ENCODE measurements around the gene PTPA. TPM values are rescaled to one million over a fixed set of nuclear protein-coding genes. Genes with fewer than 3 reads are reported as not detected.
A peak's percentile ranks its signal among the peaks of the same experiment; 100 is the strongest.

Gene PTPA
- total and polyA plus RNA-seq, 9 of the 15 experiments (the other 6 are each of a cell fraction or from before 2014, with no cell fraction given) = 1.7 to 121 (median 72.6) TPM

- TF ChIP-seq NONO (IDR thresholded peaks at IDR 0.05; ENCODE audit: low read depth in 2 of 2, low read length in 1 of 2) (peak in 1 of 2 experiments; percentile 86; a peak in 2 of 4 replicates), SIN3B (IDR thresholded peaks at IDR 0.05; ENCODE audit: low read depth) (no peak), GATAD2B (IDR thresholded peaks at IDR 0.05; ENCODE audit: borderline replicate concordance) (peak; percentile 79; the same call in 1 of the 2 replicates), ARID1B (IDR thresholded peaks at IDR 0.05) (peak; percentile 100), MAFK (IDR thresholded peaks at IDR 0.05; ENCODE audit: low read length) (no peak), KLF16 (IDR thresholded peaks at IDR 0.05) (peak; percentile 99), RERE (CRISPR knock-in tag; IDR thresholded peaks at IDR 0.05; ENCODE audit: borderline replicate concordance) (peak; percentile 73; the same call in 1 of the 2 replicates), TEAD1 (CRISPR knock-in tag; IDR thresholded peaks at IDR 0.05) (peak; percentile 86 to 92), CEBPZ (IDR thresholded peaks at IDR 0.05; ENCODE audit: borderline replicate concordance, low read depth, low read length) (no peak), RHOXF2B (CRISPR knock-in tag; conservative IDR thresholded peaks at IDR 0.05) (no peak), MEF2A (IDR thresholded peaks at IDR 0.05; ENCODE audit: control insufficient read depth, low read depth, low read length) (peak; percentile 17; the same call in 1 of the 2 replicates), ATF4 (CRISPR knock-in tag; IDR thresholded peaks at IDR 0.05) (peak; percentile 71; the same call in 1 of the 2 replicates), HOMEZ (CRISPR knock-in tag; IDR thresholded peaks at IDR 0.05) (no peak), BACH1 (tag; IDR thresholded peaks at IDR 0.05) (peak; percentile 88), RFX5 (IDR thresholded peaks at IDR 0.05; ENCODE audit: low read depth, low read length) (0 out of 2 replicates have a peak, but pooled peaks have one; percentile 42)
These were observed 42.0 kb upstream of the PTPA start (continued) for GRCh38 chr9:129068990-129069861.
